ENCODE data around the gene ISX. TPM values are rescaled to one million over a fixed set of nuclear protein-coding genes. Genes with fewer than 3 reads are reported as not detected.

The ISX gene
- total RNA-seq, 1 experiment from 2014 or later = not detected

GRCh38 chr22:35111244-35111643, 45.3 kb downstream of the ISX start:
- DNase-seq (ENCODE audit: low read depth) = no peak

- no peak for DNase-seq (ENCODE audit: low read depth)
Measured at GRCh38 chr22:35113341-35113740, 47.4 kb downstream of the ISX start.

- peak; percentile 11 for DNase-seq (ENCODE audit: low read depth)
Measured at GRCh38 chr22:35114131-35114980, 48.4 kb downstream of the ISX start.

GRCh38 chr22:35115515-35115914, 49.6 kb downstream of the ISX start:
- DNase-seq (ENCODE audit: low read depth) = no peak

GRCh38 chr22:35116269-35116668, 50.3 kb downstream of the ISX start:
- no peak for DNase-seq (ENCODE audit: low read depth)

GRCh38 chr22:35116817-35117216, 50.9 kb downstream of the ISX start:
- DNase-seq (ENCODE audit: low read depth) = no peak

GRCh38 chr22:35119494-35119893, 53.5 kb downstream of the ISX start:
- DNase-seq (ENCODE audit: low read depth) = no peak

GRCh38 chr22:35124691-35125219, 58.8 kb downstream of the ISX start:
- peak; percentile 19 for DNase-seq (ENCODE audit: low read depth)

GRCh38 chr22:35126993-35127392, 61.0 kb downstream of the ISX start:
- DNase-seq (ENCODE audit: low read depth) = no peak

- DNase-seq (ENCODE audit: low read depth) = no peak
Measured at GRCh38 chr22:35128637-35129036, 62.7 kb downstream of the ISX start.

GRCh38 chr22:35131525-35132000, 65.6 kb downstream of the ISX start:
- no peak for DNase-seq (ENCODE audit: low read depth)

- no peak for DNase-seq (ENCODE audit: low read depth)
Measured at GRCh38 chr22:35132568-35132967, 66.6 kb downstream of the ISX start.

GRCh38 chr22:35133702-35134380, 67.9 kb downstream of the ISX start:
- DNase-seq (ENCODE audit: low read depth) = no peak

GRCh38 chr22:35134637-35135036, 68.7 kb downstream of the ISX start:
- DNase-seq (ENCODE audit: low read depth) = no peak

GRCh38 chr22:35135165-35135564, 69.2 kb downstream of the ISX start:
- DNase-seq (ENCODE audit: low read depth) = peak; percentile 76

Other genes starting within 250 kb of the ISX start
- gene HMGXB4, start 191.3 kb downstream of the ISX start, total RNA-seq (2014; rRNA removed; shearing (Covaris generic)) = 11.3 and 16.7 TPM in 2 replicates
- 17.2 and 19.7 TPM in 2 replicates for gene TOM1, start 233.7 kb downstream of the ISX start, total RNA-seq (2014; rRNA removed; shearing (Covaris generic))

All from RPMI7951 (cell line).